WI38 (cell line): ENCODE results near the gene CCDC170.

Experiments used
- H3K4me3 ChIP-seq: 2 replicates; pipeline ENCODE4 v1.5.1; 2011; ENCODE audit warnings: low read depth, mild to moderate bottlenecking, control low read depth, low read length
- TF ChIP-seq, protein P1 (sequence below): IDR thresholded peaks from 2 replicates; pipeline ENCODE4 v1.5.1; 2012; ENCODE audit warnings: low read depth, mild to moderate bottlenecking, control low read depth, low read length

CCDC170 gene

DNA sequence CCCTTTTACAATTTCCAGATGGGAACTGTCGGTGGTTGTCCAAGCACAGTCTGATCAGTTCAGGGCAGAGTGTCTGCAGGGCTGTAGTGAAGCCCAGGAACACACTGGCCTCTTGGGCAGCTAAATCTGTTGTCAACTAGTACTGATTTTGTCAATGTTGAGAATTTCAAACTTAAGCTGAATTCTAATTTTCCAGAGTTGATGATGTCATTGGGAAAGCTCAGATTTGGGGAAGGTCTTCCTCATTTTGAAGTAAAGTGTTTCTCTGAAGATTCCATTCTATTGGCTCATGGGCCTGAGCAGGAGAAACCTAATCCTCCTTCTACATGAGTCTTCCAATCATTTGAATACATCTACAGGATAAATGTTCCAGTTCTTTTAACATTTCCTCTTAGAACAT is 72.1 kb downstream of the CCDC170 start:
- TF ChIP-seq, protein P1, sequence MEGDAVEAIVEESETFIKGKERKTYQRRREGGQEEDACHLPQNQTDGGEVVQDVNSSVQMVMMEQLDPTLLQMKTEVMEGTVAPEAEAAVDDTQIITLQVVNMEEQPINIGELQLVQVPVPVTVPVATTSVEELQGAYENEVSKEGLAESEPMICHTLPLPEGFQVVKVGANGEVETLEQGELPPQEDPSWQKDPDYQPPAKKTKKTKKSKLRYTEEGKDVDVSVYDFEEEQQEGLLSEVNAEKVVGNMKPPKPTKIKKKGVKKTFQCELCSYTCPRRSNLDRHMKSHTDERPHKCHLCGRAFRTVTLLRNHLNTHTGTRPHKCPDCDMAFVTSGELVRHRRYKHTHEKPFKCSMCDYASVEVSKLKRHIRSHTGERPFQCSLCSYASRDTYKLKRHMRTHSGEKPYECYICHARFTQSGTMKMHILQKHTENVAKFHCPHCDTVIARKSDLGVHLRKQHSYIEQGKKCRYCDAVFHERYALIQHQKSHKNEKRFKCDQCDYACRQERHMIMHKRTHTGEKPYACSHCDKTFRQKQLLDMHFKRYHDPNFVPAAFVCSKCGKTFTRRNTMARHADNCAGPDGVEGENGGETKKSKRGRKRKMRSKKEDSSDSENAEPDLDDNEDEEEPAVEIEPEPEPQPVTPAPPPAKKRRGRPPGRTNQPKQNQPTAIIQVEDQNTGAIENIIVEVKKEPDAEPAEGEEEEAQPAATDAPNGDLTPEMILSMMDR, result no peak
- no peak overlapping the region for H3K4me3 ChIP-seq

DNA sequence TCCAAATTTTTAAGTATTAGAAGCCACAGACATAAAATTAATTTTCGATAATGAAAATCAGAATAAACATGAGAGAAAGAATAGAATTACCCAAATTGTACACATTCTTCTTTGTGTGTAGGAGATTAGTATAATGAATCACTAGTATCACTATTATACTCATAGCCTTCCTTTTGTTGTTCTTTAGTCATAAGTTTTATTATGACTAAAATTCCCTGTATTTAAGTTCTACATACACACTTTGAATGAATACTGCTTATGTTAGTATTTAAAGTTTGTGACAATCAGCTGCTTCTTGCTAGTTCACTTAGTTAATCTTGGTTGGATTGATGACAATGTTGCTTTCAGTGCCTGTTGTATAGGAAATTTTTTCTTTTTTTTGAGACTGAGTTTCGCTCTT is 72.7 kb downstream of the CCDC170 start:
- no peak overlapping the region for H3K4me3 ChIP-seq

DNA sequence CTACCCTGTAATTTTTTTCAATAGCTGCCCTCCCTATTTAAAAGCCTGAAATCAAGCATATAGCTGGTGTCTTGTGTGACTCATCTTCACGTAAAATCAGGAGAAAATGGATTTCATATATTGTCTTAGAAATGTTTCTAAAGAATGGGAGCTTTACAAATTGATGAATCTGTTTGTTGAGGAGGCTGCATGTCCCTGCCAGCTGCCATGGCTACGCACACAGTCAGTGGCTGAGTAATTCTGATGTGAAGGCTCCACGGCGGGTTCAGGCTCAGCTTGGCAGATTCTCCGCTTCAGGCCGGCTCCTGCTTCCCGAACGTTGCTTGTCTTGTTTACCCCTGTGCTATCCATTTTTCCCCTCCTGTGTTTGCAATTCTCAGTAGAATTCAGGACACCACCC is 82.8 kb downstream of the CCDC170 start:
- H3K4me3 ChIP-seq, result no peak overlapping the region
- TF ChIP-seq, protein P1, result no peak

More for the DNA sequence above, 72.7 kb downstream of the CCDC170 start:
- TF ChIP-seq, protein P1, result no peak

DNA sequence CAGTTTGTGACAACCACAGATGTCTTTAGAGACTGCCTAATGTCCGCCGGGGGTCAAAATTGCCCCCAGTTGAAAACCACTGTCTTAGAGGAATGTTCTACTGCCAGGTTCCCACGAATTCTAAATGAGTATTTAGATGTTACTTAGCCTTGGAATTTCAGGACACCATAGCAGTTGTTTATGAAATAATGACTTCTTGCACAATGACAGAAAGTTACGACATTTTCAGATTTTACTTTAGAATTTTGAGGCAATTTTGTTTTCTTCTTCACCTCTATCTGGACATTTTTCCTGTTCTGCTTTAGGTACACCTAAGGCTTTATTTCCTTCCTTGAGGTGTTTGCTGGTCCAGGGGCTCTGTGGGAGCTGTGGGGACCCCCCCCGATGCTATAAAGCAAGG is 83.4 kb downstream of the CCDC170 start:
- TF ChIP-seq, protein P1, result no peak
- no peak overlapping the region for H3K4me3 ChIP-seq

DNA sequence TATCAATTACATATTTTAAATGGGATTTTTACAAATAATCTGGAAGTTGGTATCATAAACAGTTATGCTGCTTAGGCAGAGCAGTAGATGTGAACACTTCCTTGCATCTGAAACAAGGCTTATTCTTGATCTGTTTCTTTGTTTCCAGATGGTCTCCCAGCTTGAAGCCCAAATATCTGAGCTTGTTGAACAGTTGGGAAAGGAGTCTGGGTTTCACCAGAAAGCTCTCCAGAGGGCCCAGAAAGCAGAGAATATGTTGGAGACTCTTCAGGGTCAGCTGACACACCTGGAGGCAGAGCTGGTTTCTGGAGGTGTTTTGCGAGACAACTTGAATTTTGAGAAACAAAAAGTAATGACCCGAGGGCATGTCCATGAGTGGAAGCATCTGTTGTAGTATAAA is 91.9 kb downstream of the CCDC170 start:
- TF ChIP-seq, protein P1, result no peak

DNA sequence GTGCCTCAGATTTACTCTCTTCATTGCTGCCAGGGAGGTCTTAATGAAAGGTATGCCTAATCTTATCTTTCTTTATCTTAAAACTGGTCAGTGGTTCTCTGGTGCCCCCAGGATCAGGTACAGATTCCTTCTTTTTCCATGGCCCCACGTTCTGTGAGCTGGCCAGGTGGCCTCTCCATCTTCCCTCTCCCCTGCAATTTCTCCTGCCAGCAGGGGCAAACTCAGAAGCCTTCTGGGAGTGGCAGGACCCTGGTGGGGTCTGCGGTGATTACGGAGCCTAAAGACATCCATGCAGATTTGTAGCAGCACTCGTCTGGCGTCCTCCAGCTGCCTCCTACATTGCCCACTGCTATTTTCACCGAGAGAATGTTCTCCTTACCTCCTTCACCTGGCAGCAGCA is 95.8 kb downstream of the CCDC170 start:
- TF ChIP-seq, protein P1, result no peak
- H3K4me3 ChIP-seq, result no peak overlapping the region

More for the DNA sequence above, 91.9 kb downstream of the CCDC170 start:
- H3K4me3 ChIP-seq, result no peak overlapping the region

DNA sequence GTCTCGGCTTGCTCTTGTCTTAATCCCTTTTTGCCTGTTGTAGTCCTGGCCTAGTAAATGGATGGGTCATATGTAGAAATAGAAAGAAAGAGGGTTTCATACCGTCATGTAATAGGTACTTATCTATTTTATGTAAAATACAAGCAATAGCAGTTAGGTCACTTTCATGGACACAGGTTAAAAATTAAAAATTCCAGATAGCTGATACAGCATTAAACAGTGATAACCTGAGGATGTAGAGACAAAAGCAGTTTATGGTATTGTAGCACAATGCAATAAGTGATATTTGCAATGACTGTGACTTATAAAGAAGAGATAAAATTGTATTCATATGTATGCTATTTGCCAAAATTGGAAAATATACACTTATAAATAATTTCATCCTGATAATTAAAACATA is 96.9 kb downstream of the CCDC170 start:
- H3K4me3 ChIP-seq, result no peak overlapping the region
- TF ChIP-seq, protein P1, result no peak
